ENCODE data around the gene PTPRG. TPM values are rescaled to one million over a fixed set of nuclear protein-coding genes. Genes with fewer than 3 reads are reported as not detected.

PTPRG gene
- polyA plus RNA-seq, 3 donors = not detected

- TF ChIP-seq CTCF (IDR thresholded peaks at IDR 0.05) = no peak
- no peaks in the 10 kb centered on the region for H3K27me3 ChIP-seq (ENCODE audit: control insufficient read depth in 2 of 2, insufficient read depth in 2 of 2, low read length in 2 of 2)
- H3K9ac ChIP-seq (ENCODE audit: insufficient read depth, low read length, poor library complexity, severe bottlenecking) = no peak overlapping the region
- H3K27ac ChIP-seq (ENCODE audit: low read depth in 1 of 2, low read length in 2 of 2) = no peak overlapping the region
- H3K9me3 ChIP-seq (replicated peaks in 1 of 2; ENCODE audit: control insufficient read depth in 1 of 2, insufficient read depth in 1 of 2, low read length in 2 of 2) = no peaks in the 10 kb centered on the region
- Mint-ChIP-seq H3K27ac (no peak overlapping the region), H3K4me1 (no peaks in the 10 kb centered on the region), H3K4me3 (no peak overlapping the region), H3K9me3 (peaks cover 0 to 6% (median 2%) of the 10 kb centered on the region in 7 donors), H3K36me3 (no peaks in the 10 kb centered on the region), H3K27me3 (ENCODE audit: low read depth in 3 of 3) (peaks cover 0 to 3% (median 0%) of the 10 kb centered on the region in 3 donors)
- H3K4me3 ChIP-seq (replicated peaks in 1 of 3; ENCODE audit: low read depth in 2 of 3, low read length in 3 of 3) = no peak overlapping the region
- intact Hi-C loops (cut with micrococcal nuclease) = no loop called here
- H3K79me2 ChIP-seq (ENCODE audit: insufficient read depth, low read length) = no peaks in the 10 kb centered on the region
- 92% methylated on average over 4 of the region's 4 CpGs for WGBS (ENCODE audit: insufficient coverage)
- H3K4me1 ChIP-seq (ENCODE audit: control insufficient read depth in 1 of 2, insufficient read depth in 2 of 2, low read length in 2 of 2) = no peaks in the 10 kb centered on the region
- H2AFZ ChIP-seq (ENCODE audit: insufficient read depth, low read depth, low read length, poor library complexity, severe bottlenecking) = no peak overlapping the region
- no peak overlapping the region for H3K4me2 ChIP-seq (replicated peaks; ENCODE audit: extremely low read depth, low read length, poor library complexity, severe bottlenecking)
- H3K36me3 ChIP-seq (replicated peaks in 1 of 2; ENCODE audit: control insufficient read depth in 1 of 2, insufficient read depth in 2 of 2, low read length in 2 of 2) = no peaks in the 10 kb centered on the region
- no peaks in the 10 kb centered on the region for H4K20me1 ChIP-seq (ENCODE audit: insufficient read depth, low read length)
- no peak for DNase-seq
Measured at GRCh38 chr3:61582846-61583245, 21.5 kb downstream of the PTPRG start.

GRCh38 chr3:61583890-61584875 is 22.8 kb downstream of the PTPRG start:
- Histone ChIP-seq H3K4me1 (ENCODE audit: control insufficient read depth in 1 of 2, insufficient read depth in 2 of 2, low read length in 2 of 2) (no peaks in the 10 kb centered on the region), H3K27ac (ENCODE audit: low read depth in 1 of 2, low read length in 2 of 2) (no peak overlapping the region), H3K9me3 (replicated peaks in 1 of 2; ENCODE audit: control insufficient read depth in 1 of 2, insufficient read depth in 1 of 2, low read length in 2 of 2) (peaks cover 0 to 3% of the 10 kb centered on the region in 2 donors), H3K4me2 (replicated peaks; ENCODE audit: extremely low read depth, low read length, poor library complexity, severe bottlenecking) (no peak overlapping the region), H3K9ac (ENCODE audit: insufficient read depth, low read length, poor library complexity, severe bottlenecking) (no peak overlapping the region), H4K20me1 (ENCODE audit: insufficient read depth, low read length) (no peaks in the 10 kb centered on the region), H3K27me3 (ENCODE audit: control insufficient read depth in 2 of 2, insufficient read depth in 2 of 2, low read length in 2 of 2) (no peaks in the 10 kb centered on the region), H3K79me2 (ENCODE audit: insufficient read depth, low read length) (no peaks in the 10 kb centered on the region), H3K4me3 (replicated peaks in 1 of 3; ENCODE audit: low read depth in 2 of 3, low read length in 3 of 3) (no peak overlapping the region), H2AFZ (ENCODE audit: insufficient read depth, low read depth, low read length, poor library complexity, severe bottlenecking) (no peak overlapping the region), H3K36me3 (replicated peaks in 1 of 2; ENCODE audit: control insufficient read depth in 1 of 2, insufficient read depth in 2 of 2, low read length in 2 of 2) (no peaks in the 10 kb centered on the region)
- no peak for DNase-seq
- no peak for TF ChIP-seq CTCF (IDR thresholded peaks at IDR 0.05)
- no peaks in the 10 kb centered on the region for H3K36me3 Mint-ChIP-seq
- WGBS (ENCODE audit: insufficient coverage) = 100% methylated on average over 1 of the region's 10 CpGs
- intact Hi-C loops (cut with micrococcal nuclease) = no loop called here
- no peak overlapping the region for H3K4me3 Mint-ChIP-seq
- peaks cover 0 to 6% (median 2%) of the 10 kb centered on the region in 7 donors for H3K9me3 Mint-ChIP-seq
- peaks cover 0 to 3% (median 0%) of the 10 kb centered on the region in 3 donors for H3K27me3 Mint-ChIP-seq (ENCODE audit: low read depth in 3 of 3)
- H3K4me1 Mint-ChIP-seq = no peaks in the 10 kb centered on the region
- H3K27ac Mint-ChIP-seq = no peak overlapping the region
